Measurements from ENCODE around the gene TRIM10. TPM values are rescaled to one million over a fixed set of nuclear protein-coding genes. Genes with fewer than 3 reads are reported as not detected.

TRIM10 gene
- total and polyA plus RNA-seq, 2 experiments from 2014 or later: 0.11 TPM; not detected in 1

GRCh38 chr6:30204116-30204515 is 43.1 kb upstream of the TRIM10 start:
- H4K20me1 ChIP-seq (ENCODE audit: insufficient read depth): peaks cover 3% of the 10 kb centered on the region; the same call in 1 of the 2 replicates
- TF ChIP-seq EZH2 (IDR thresholded peaks at IDR 0.05; ENCODE audit: insufficient read depth, poor library complexity, severe bottlenecking) (no peak), EZH2phosphoT487 (IDR thresholded peaks at IDR 0.05; ENCODE audit: insufficient read depth, low read depth) (no peak)

GRCh38 chr6:30202366-30202765 is 41.4 kb upstream of the TRIM10 start:
- Histone ChIP-seq H3K27ac (no peak overlapping the region), H3K79me2 (ENCODE audit: insufficient read depth) (peaks cover 73% of the 10 kb centered on the region)
- TF ChIP-seq EZH2phosphoT487 (IDR thresholded peaks at IDR 0.05; ENCODE audit: insufficient read depth, low read depth) (no peak), EZH2 (IDR thresholded peaks at IDR 0.05; ENCODE audit: insufficient read depth, poor library complexity, severe bottlenecking) (no peak)

More at GRCh38 chr6:30204116-30204515, 43.1 kb upstream of the TRIM10 start:
- WGBS, 2 experiments (ENCODE audit: low coverage in 1 of 2, low lambda C conversion rate in 2 of 2, missing lambda C conversion rate in 2 of 2): 95 to 100% methylated on average over 1 of the region's 1 CpG
- H3F3A ChIP-seq (ENCODE audit: insufficient read depth): peaks cover 28% of the 10 kb centered on the region
- H3K4me1 ChIP-seq (ENCODE audit: insufficient read depth): peaks cover 26% of the 10 kb centered on the region
- peaks cover 91% of the 10 kb centered on the region for H3K79me2 ChIP-seq (ENCODE audit: insufficient read depth)
- no peak overlapping the region for H3K9ac ChIP-seq
- H3K4me3 ChIP-seq: no peak overlapping the region
- H3K27ac ChIP-seq: no peak overlapping the region
- no peak for DNase-seq
- H3K4me2 ChIP-seq (ENCODE audit: unreplicated experiment): no peak overlapping the region
- H3K36me3 ChIP-seq (ENCODE audit: low read depth): peaks cover 11% of the 10 kb centered on the region; the same call in 1 of the 2 replicates
- H3K9me3 ChIP-seq (ENCODE audit: low read depth): no peaks in the 10 kb centered on the region
- in situ Hi-C loops (cut with MboI): no loop called here
- H2AFZ ChIP-seq: no peak overlapping the region
- H3K27me3 ChIP-seq (replicated peaks; ENCODE audit: insufficient read depth): no peaks in the 10 kb centered on the region
- H3K9me2 ChIP-seq (ENCODE audit: insufficient read depth): no peaks in the 10 kb centered on the region

GRCh38 chr6:30200551-30201281 is 39.7 kb upstream of the TRIM10 start:
- 89 to 93% methylated on average over 6 of the region's 6 CpGs for WGBS, 2 experiments (ENCODE audit: low coverage in 1 of 2, low lambda C conversion rate in 2 of 2, missing lambda C conversion rate in 2 of 2)
- H3K4me3 ChIP-seq: no peak overlapping the region
- no peak for TF ChIP-seq EZH2 (IDR thresholded peaks at IDR 0.05; ENCODE audit: insufficient read depth, poor library complexity, severe bottlenecking)
- no peak for TF ChIP-seq EZH2phosphoT487 (IDR thresholded peaks at IDR 0.05; ENCODE audit: insufficient read depth, low read depth)
- H3K79me2 ChIP-seq (ENCODE audit: insufficient read depth): peaks cover 60% of the 10 kb centered on the region
- H3K4me2 ChIP-seq (ENCODE audit: unreplicated experiment): no peak overlapping the region
- H4K20me1 ChIP-seq (ENCODE audit: insufficient read depth): no peaks in the 10 kb centered on the region; the same call in 1 of the 2 replicates
- H3K9me2 ChIP-seq (ENCODE audit: insufficient read depth): no peaks in the 10 kb centered on the region
- no peak overlapping the region for H3K9ac ChIP-seq
- H3K27me3 ChIP-seq (replicated peaks; ENCODE audit: insufficient read depth): no peaks in the 10 kb centered on the region
- no peaks in the 10 kb centered on the region for H3K4me1 ChIP-seq (ENCODE audit: insufficient read depth)
- DNase-seq: no peak
- no peaks in the 10 kb centered on the region for H3F3A ChIP-seq (ENCODE audit: insufficient read depth)
- H2AFZ ChIP-seq: no peak overlapping the region
- no peak overlapping the region for H3K27ac ChIP-seq
- no peaks in the 10 kb centered on the region for H3K9me3 ChIP-seq (ENCODE audit: low read depth)
- peaks cover 24% of the 10 kb centered on the region; the same call in 1 of the 2 replicates for H3K36me3 ChIP-seq (ENCODE audit: low read depth)
- in situ Hi-C loops (cut with MboI): no loop called here

More at GRCh38 chr6:30202366-30202765, 41.4 kb upstream of the TRIM10 start:
- no peak for DNase-seq
- H3K9me3 ChIP-seq (ENCODE audit: low read depth): no peaks in the 10 kb centered on the region
- no peak overlapping the region for H3K9ac ChIP-seq
- H3K36me3 ChIP-seq (ENCODE audit: low read depth): peaks cover 19% of the 10 kb centered on the region; the same call in 1 of the 2 replicates
- no peaks in the 10 kb centered on the region for H3K9me2 ChIP-seq (ENCODE audit: insufficient read depth)
- no peaks in the 10 kb centered on the region for H3K27me3 ChIP-seq (replicated peaks; ENCODE audit: insufficient read depth)
- in situ Hi-C loops (cut with MboI): no loop called here
- H4K20me1 ChIP-seq (ENCODE audit: insufficient read depth): no peaks in the 10 kb centered on the region; the same call in 1 of the 2 replicates
- WGBS, 2 experiments (ENCODE audit: low coverage in 1 of 2, low lambda C conversion rate in 2 of 2, missing lambda C conversion rate in 2 of 2): 90% methylated on average over 4 of the region's 4 CpGs
- no peak overlapping the region for H2AFZ ChIP-seq
- H3F3A ChIP-seq (ENCODE audit: insufficient read depth): peaks cover 14% of the 10 kb centered on the region
- H3K4me3 ChIP-seq: no peak overlapping the region
- peaks cover 16% of the 10 kb centered on the region for H3K4me1 ChIP-seq (ENCODE audit: insufficient read depth)
- H3K4me2 ChIP-seq (ENCODE audit: unreplicated experiment): no peak overlapping the region

GRCh38 chr6:30198166-30199084 is 37.4 kb upstream of the TRIM10 start:
- no peak overlapping the region for H3K4me3 ChIP-seq
- H3K79me2 ChIP-seq (ENCODE audit: insufficient read depth): peaks cover 37% of the 10 kb centered on the region
- H2AFZ ChIP-seq: no peak overlapping the region
- H3K27me3 ChIP-seq (replicated peaks; ENCODE audit: insufficient read depth): no peaks in the 10 kb centered on the region
- no peak overlapping the region for H3K4me2 ChIP-seq (ENCODE audit: unreplicated experiment)
- no peaks in the 10 kb centered on the region for H3K9me3 ChIP-seq (ENCODE audit: low read depth)
- H3K9ac ChIP-seq: no peak overlapping the region
- no peak overlapping the region for H3K27ac ChIP-seq
- H3K4me1 ChIP-seq (ENCODE audit: insufficient read depth): no peaks in the 10 kb centered on the region
- no peaks in the 10 kb centered on the region for H4K20me1 ChIP-seq (ENCODE audit: insufficient read depth)
- H3K36me3 ChIP-seq (ENCODE audit: low read depth): peaks cover 24% of the 10 kb centered on the region; the same call in 1 of the 2 replicates
- in situ Hi-C loops (cut with MboI): no loop called here
- H3K9me2 ChIP-seq (ENCODE audit: insufficient read depth): no peaks in the 10 kb centered on the region
- H3F3A ChIP-seq (ENCODE audit: insufficient read depth): no peaks in the 10 kb centered on the region
- TF ChIP-seq EZH2phosphoT487 (IDR thresholded peaks at IDR 0.05; ENCODE audit: insufficient read depth, low read depth) (no peak), EZH2 (IDR thresholded peaks at IDR 0.05; ENCODE audit: insufficient read depth, poor library complexity, severe bottlenecking) (no peak)
- DNase-seq: no peak
- 96 to 97% methylated on average over 28 to 34 of the region's 34 CpGs for WGBS, 2 experiments (ENCODE audit: low coverage in 1 of 2, low lambda C conversion rate in 2 of 2, missing lambda C conversion rate in 2 of 2)
